T-helper 17 cell (primary cell): ENCODE results near the gene INSRR. TPM values are rescaled to one million over a fixed set of nuclear protein-coding genes. Genes with fewer than 3 reads are reported as not detected.

Source experiments
- ATAC-seq: fragments of 150-1000 bp; cut with Tn5 transposase; 2 replicates; pipeline ENCODE4 v1.10.0; 2021; ENCODE audit warnings: mild to moderate bottlenecking, moderate library complexity
- DNase-seq, 3 donors: peaks; one replicate each; pipeline versions ENCODE4 v3.0.0 to v3.0.0-alpha.2; 2020 to 2021
- H3K9me3 ChIP-seq: one replicate; pipeline ENCODE4 v1.7.0; 2013; ENCODE audit warnings: low read length, mild to moderate bottlenecking; ENCODE audit not compliant: control insufficient read depth, poor library complexity, severe bottlenecking
- H3K27ac Mint-ChIP-seq: one replicate; pipeline ENCODE4 v1.8.0; 2022; ENCODE audit warnings: mild to moderate bottlenecking, moderate library complexity, mixed read lengths
- H3K27me3 Mint-ChIP-seq: one replicate; pipeline ENCODE4 v1.8.0; 2022; ENCODE audit warnings: mixed read lengths
- H3K36me3 Mint-ChIP-seq: one replicate; pipeline ENCODE4 v1.8.0; 2022; ENCODE audit warnings: low read depth, mixed read lengths
- H3K4me1 Mint-ChIP-seq: one replicate; pipeline ENCODE4 v1.8.0; 2022; ENCODE audit warnings: mild to moderate bottlenecking, mixed read lengths
- H3K4me3 Mint-ChIP-seq: one replicate; pipeline ENCODE4 v1.8.0; 2022; ENCODE audit warnings: mild to moderate bottlenecking, moderate library complexity, mixed read lengths
- total RNA-seq, 4 donors: library from RNA in 2 of 4; stranded (reverse) in 2 of 4; gene quantifications; one replicate each; pipeline ENCODE4 v1.2.3 and lab custom pipeline; 2022 to 2026

Gene INSRR
- total RNA-seq, 2 donors from 2014 or later, result not detected

- DNase-seq, result peak in 1 of 3 donors; percentile 25
- no peak overlapping the region for H3K4me3 Mint-ChIP-seq
- H3K9me3 ChIP-seq, result no peaks in the 10 kb centered on the region
- peaks cover 21% of the 10 kb centered on the region for H3K4me1 Mint-ChIP-seq
- peak overlapping the region; percentile 94 for H3K27ac Mint-ChIP-seq
- peaks cover 13% of the 10 kb centered on the region for H3K36me3 Mint-ChIP-seq
- ATAC-seq, result peak; percentile 67
- peaks cover 47% of the 10 kb centered on the region for H3K27me3 Mint-ChIP-seq
Observed at GRCh38 chr1:156838972-156839371, 19.9 kb downstream of the INSRR start.

DNA sequence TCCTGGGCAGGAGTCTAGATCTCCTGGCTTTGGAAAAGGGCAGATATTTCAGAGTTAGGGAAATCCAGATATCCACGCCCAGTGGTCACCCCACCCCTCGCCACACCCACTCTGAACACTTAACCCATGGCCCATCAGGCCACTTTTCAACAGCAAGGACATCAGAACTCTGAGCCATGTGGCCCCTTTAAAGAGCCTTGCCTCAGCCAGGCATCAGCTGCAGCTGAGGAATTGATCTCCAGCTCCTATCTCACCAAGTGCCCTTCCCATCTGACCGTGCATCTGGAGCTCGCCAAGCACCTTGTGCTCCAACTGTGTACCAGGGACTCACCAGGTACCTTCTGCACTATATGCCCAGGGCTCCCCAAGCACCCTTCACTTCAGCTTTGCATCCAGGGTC lies 22.0 kb downstream of the INSRR start:
- peaks cover 39% of the 10 kb centered on the region for H3K27me3 Mint-ChIP-seq
- peaks cover 25% of the 10 kb centered on the region for H3K4me1 Mint-ChIP-seq
- DNase-seq, result no peak
- no peaks in the 10 kb centered on the region for H3K9me3 ChIP-seq
- ATAC-seq, result no peak
- H3K36me3 Mint-ChIP-seq, result peaks cover 9% of the 10 kb centered on the region
- H3K27ac Mint-ChIP-seq, result peak overlapping the region; percentile 53
- no peak overlapping the region for H3K4me3 Mint-ChIP-seq

DNA sequence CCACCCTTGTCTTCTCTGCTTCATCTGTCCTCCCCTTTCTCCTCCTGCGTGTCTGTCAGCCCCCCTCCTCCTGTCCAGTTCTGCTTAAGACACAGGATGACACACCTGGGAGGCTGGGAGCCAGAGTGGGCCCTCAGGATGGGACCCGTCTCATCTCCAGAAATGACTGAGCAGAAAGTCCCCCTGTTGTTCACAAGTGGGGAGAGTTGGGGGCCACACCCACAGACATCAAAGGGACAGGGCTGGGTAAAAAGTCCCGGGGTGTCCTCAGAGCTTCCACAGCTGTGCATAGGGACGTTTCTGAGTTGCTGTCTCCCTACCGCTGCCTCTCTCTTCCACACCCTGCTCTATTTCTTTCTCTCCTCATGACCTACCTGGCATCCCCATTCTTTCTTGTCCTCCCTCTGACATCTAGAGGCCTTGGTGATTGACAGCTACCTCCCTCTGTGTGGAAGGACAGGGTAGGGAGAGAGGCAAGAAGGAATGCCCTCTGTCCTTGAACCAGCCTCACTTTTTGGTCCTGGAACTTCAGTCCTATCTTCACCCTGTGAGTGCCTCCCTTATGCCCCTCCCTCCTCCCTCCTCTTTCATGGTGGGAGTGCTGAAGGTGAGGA lies 22.8 kb downstream of the INSRR start:
- H3K9me3 ChIP-seq, result no peaks in the 10 kb centered on the region
- ATAC-seq (peak; percentile 82), DNase-seq (peak in 1 of 3 donors; percentile 37)
- Mint-ChIP-seq H3K27ac (peak overlapping the region; percentile 94), H3K27me3 (peaks cover 39% of the 10 kb centered on the region), H3K4me3 (peak overlapping the region; percentile 36), H3K36me3 (peaks cover 11% of the 10 kb centered on the region), H3K4me1 (peaks cover 28% of the 10 kb centered on the region)

- Mint-ChIP-seq H3K36me3 (peaks cover 13% of the 10 kb centered on the region), H3K27me3 (peaks cover 31% of the 10 kb centered on the region), H3K27ac (peak overlapping the region; percentile 56), H3K4me3 (no peak overlapping the region), H3K4me1 (peaks cover 28% of the 10 kb centered on the region)
- no peak for ATAC-seq
- H3K9me3 ChIP-seq, result no peaks in the 10 kb centered on the region
- no peak for DNase-seq
Observed at GRCh38 chr1:156834322-156834721, 24.6 kb downstream of the INSRR start.

GRCh38 chr1:156833603-156834002 lies 25.3 kb downstream of the INSRR start:
- DNase-seq, result no peak
- peaks cover 11% of the 10 kb centered on the region for H3K36me3 Mint-ChIP-seq
- peaks cover 25% of the 10 kb centered on the region for H3K4me1 Mint-ChIP-seq
- peak overlapping the region; percentile 56 for H3K27ac Mint-ChIP-seq
- H3K9me3 ChIP-seq, result no peaks in the 10 kb centered on the region
- no peak overlapping the region for H3K4me3 Mint-ChIP-seq
- peak; percentile 61 for ATAC-seq
- H3K27me3 Mint-ChIP-seq, result peaks cover 32% of the 10 kb centered on the region

DNA sequence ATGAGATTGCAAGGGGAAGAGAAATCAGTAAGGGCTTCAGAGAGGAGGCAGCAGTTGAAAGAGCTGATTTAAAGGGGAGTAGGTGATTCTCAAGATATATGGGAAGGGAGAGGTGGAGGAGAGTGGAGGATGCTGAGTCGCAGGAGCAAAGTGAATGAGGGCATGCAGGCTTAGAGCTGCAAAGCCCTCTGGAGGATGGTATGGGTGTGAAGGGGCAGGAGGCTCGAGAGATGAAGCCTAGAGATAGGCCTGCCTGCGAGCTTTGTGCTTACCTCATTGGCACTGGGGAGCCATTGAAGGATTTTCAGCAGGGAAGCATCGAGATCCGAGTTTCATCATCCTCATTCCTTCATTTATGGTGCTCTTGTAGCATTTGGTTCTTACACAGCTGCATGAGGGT lies 26.5 kb downstream of the INSRR start:
- Mint-ChIP-seq H3K36me3 (peaks cover 11% of the 10 kb centered on the region), H3K27ac (no peak overlapping the region), H3K4me1 (peaks cover 24% of the 10 kb centered on the region), H3K27me3 (peaks cover 36% of the 10 kb centered on the region), H3K4me3 (no peak overlapping the region)
- DNase-seq (no peak), ATAC-seq (no peak)
- H3K9me3 ChIP-seq, result no peaks in the 10 kb centered on the region

DNA sequence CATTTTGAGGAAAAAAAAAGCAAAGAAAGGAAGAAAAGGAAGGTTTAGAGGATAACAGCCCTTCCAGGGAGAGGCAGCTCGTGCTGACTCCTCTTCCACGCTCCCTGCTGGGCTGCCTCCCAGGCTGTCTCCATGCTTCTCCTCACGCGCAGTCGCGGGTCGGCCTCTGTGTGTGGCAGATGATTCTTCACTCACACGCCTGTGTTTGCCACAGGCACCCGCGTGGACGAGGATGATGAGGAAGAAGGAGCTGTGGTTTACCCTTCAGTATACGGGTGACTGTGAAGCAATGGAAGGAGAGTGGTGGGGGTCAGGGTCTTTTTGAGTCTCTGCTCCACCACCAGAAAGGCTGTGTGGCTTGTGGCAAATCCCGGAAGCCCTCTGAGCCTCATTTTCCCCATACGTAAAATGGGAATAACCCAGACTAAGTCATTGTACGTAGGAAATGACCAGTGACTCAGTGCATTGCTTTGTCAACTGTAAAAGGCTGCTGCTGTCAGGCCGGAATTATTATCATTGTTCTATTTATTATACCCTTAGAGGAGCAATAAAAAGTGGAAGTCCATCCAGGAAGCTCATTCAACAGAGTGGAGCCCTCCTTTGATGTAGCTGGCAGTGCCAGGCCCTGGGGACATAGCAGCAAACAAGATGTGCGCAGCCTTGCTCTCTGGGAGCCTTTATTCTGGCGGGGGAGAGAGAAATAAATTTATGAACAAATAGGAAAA lies 30.4 kb downstream of the INSRR start:
- peaks cover 5% of the 10 kb centered on the region for H3K36me3 Mint-ChIP-seq
- DNase-seq, result no peak
- no peak for ATAC-seq
- H3K27ac Mint-ChIP-seq, result peak overlapping the region; percentile 62
- H3K9me3 ChIP-seq, result no peaks in the 10 kb centered on the region
- peaks cover 29% of the 10 kb centered on the region for H3K27me3 Mint-ChIP-seq
- H3K4me1 Mint-ChIP-seq, result peaks cover 7% of the 10 kb centered on the region
- H3K4me3 Mint-ChIP-seq, result no peak overlapping the region

DNA sequence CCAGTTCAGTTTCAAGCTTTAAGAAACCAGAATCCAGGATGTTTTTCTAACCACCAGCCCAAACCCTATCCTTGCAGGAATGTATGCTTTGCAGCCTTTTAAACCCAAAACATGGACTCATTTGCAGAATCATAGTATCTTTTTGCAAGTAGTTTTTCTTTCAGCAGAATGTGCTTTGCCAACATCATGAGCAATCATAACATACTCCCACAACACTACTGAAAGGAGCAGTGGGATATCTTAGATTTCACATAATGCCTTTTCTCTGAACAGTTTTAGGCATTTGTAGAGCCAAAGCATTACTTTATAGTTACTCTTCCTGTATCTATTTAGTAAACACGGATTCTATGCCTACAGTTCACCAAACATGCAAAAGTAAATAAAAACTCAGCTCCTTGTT lies 32.3 kb downstream of the INSRR start:
- DNase-seq (no peak), ATAC-seq (no peak)
- H3K4me3 Mint-ChIP-seq, result no peak overlapping the region
- H3K9me3 ChIP-seq, result no peaks in the 10 kb centered on the region
- H3K36me3 Mint-ChIP-seq, result peaks cover 4% of the 10 kb centered on the region
- peaks cover 3% of the 10 kb centered on the region for H3K4me1 Mint-ChIP-seq
- H3K27me3 Mint-ChIP-seq, result peaks cover 20% of the 10 kb centered on the region
- H3K27ac Mint-ChIP-seq, result no peak overlapping the region

- Mint-ChIP-seq H3K4me1 (no peaks in the 10 kb centered on the region), H3K27ac (no peak overlapping the region), H3K27me3 (peaks cover 2% of the 10 kb centered on the region), H3K4me3 (no peak overlapping the region), H3K36me3 (no peaks in the 10 kb centered on the region)
- H3K9me3 ChIP-seq, result no peaks in the 10 kb centered on the region
- no peak for ATAC-seq
- DNase-seq, result no peak
Observed at GRCh38 chr1:156823210-156823790, 35.6 kb downstream of the INSRR start.

- no peaks in the 10 kb centered on the region for H3K27me3 Mint-ChIP-seq
- H3K9me3 ChIP-seq, result no peaks in the 10 kb centered on the region
- DNase-seq, result no peak
- no peak for ATAC-seq
- no peak overlapping the region for H3K4me3 Mint-ChIP-seq
- no peaks in the 10 kb centered on the region for H3K36me3 Mint-ChIP-seq
- H3K4me1 Mint-ChIP-seq, result peaks cover 3% of the 10 kb centered on the region
- no peak overlapping the region for H3K27ac Mint-ChIP-seq
Observed at GRCh38 chr1:156822680-156823079, 36.2 kb downstream of the INSRR start.

DNA sequence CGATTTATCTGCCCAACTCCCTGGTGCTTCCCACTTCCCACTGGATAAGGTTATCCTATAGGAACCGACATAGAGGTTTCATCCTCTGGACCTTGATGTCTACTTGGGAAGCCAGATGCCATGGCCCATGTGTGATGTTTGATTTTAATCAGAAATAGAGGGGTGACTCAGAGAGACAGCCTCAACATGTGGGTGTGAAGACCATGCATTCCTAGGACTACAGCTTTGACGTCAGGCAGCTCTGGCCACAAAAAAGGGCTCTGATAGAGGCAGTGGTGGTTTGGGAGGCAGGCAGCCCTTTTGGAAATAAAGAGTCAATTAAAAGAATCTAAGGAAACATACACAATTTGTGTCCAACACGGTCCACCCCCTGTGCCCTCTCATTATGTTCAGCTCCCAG lies 37.1 kb downstream of the INSRR start:
- no peak overlapping the region for H3K27ac Mint-ChIP-seq
- no peak for DNase-seq

GRCh38 chr1:156816561-156817328 lies 42.2 kb downstream of the INSRR start, which contains the start of gene SH2D2A:
Gene SH2D2A (minus strand): TSS chr1:156816848. CDS start chr1:156816708, 140 bp downstream.
- DNase-seq (peak; percentile 86 to 94 (median 89)), ATAC-seq (peak; percentile 91)
- peak within 1 kb of the TSS; percentile 95 for H3K4me3 Mint-ChIP-seq
- H3K36me3 Mint-ChIP-seq, result peaks cover 15% of the 10 kb centered on the region
- peak within 1 kb of the TSS; percentile 99 for H3K27ac Mint-ChIP-seq
- no peaks in the 10 kb centered on the region for H3K27me3 Mint-ChIP-seq
- H3K4me1 Mint-ChIP-seq, result peaks cover 49% of the 10 kb centered on the region
- no peaks in the 10 kb centered on the region for H3K9me3 ChIP-seq

More for the DNA sequence above, 37.1 kb downstream of the INSRR start:
- no peaks in the 10 kb centered on the region for H3K27me3 Mint-ChIP-seq
- no peaks in the 10 kb centered on the region for H3K9me3 ChIP-seq
- ATAC-seq, result no peak
- peaks cover 7% of the 10 kb centered on the region for H3K4me1 Mint-ChIP-seq
- H3K36me3 Mint-ChIP-seq, result peaks cover 2% of the 10 kb centered on the region
- H3K4me3 Mint-ChIP-seq, result no peak overlapping the region

GRCh38 chr1:156815961-156816422 lies 42.9 kb downstream of the INSRR start:
- DNase-seq (peak in 1 of 3 donors; percentile 21), ATAC-seq (no peak)
- peak overlapping the region; percentile 95 for H3K4me3 Mint-ChIP-seq
- peaks cover 18% of the 10 kb centered on the region for H3K36me3 Mint-ChIP-seq
- H3K27me3 Mint-ChIP-seq, result no peaks in the 10 kb centered on the region
- H3K4me1 Mint-ChIP-seq, result peaks cover 56% of the 10 kb centered on the region
- H3K9me3 ChIP-seq, result no peaks in the 10 kb centered on the region
- peak overlapping the region; percentile 99 for H3K27ac Mint-ChIP-seq
